WERI-Rb-1 (cell line): ENCODE data around the gene MMP19.

Experiments
- DNase-seq: peaks from one replicate; pipeline ENCODE4 v3.0.0-alpha.2; 2020
- H3K27ac ChIP-seq: fragments of 250-450 bp; sonication (Bioruptor Pico); 2 replicates; pipeline ENCODE4 v1.5.1; 2020; ENCODE audit warnings: mild to moderate bottlenecking, moderate library complexity
- H3K27me3 ChIP-seq: fragments of 250-450 bp; sonication (Bioruptor Pico); 2 replicates; pipeline ENCODE4 v1.5.1; 2021; ENCODE audit warnings: mild to moderate bottlenecking, low read depth, moderate library complexity; ENCODE audit not compliant: insufficient read depth, severe bottlenecking
- H3K36me3 ChIP-seq: fragments of 250-450 bp; sonication (Bioruptor Pico); 2 replicates; pipeline ENCODE4 v1.5.1; 2020; ENCODE audit warnings: mild to moderate bottlenecking, moderate library complexity
- H3K4me3 ChIP-seq: 2 replicates; pipeline ENCODE4 v1.5.1; 2011; ENCODE audit warnings: low read depth, mild to moderate bottlenecking, control low read depth, low read length
- H3K9me3 ChIP-seq: fragments of 250-450 bp; sonication (Bioruptor Pico); 2 replicates; pipeline ENCODE4 v1.5.1; 2021; ENCODE audit warnings: mild to moderate bottlenecking, moderate library complexity; ENCODE audit not compliant: severe bottlenecking
- CTCF ChIP-seq: IDR thresholded peaks from 2 replicates; pipeline ENCODE4 v1.5.1; 2011; ENCODE audit warnings: low read depth, mild to moderate bottlenecking, control low read depth, inconsistent platforms, low read length

MMP19 gene

GRCh38 chr12:55847033-55847432, 4.3 kb upstream of the MMP19 start:
- TF ChIP-seq CTCF = no peak
- Histone ChIP-seq H3K9me3 (no peaks in the 10 kb centered on the region), H3K4me3 (no peak overlapping the region), H3K27ac (no peak overlapping the region), H3K27me3 (no peaks in the 10 kb centered on the region), H3K36me3 (no peaks in the 10 kb centered on the region)
- no peak for DNase-seq

- no peak overlapping the region for H3K4me3 ChIP-seq
- no peak overlapping the region for H3K27ac ChIP-seq
- no peaks in the 10 kb centered on the region for H3K9me3 ChIP-seq
- DNase-seq = no peak
- no peaks in the 10 kb centered on the region for H3K36me3 ChIP-seq
- no peak for TF ChIP-seq CTCF
- no peaks in the 10 kb centered on the region for H3K27me3 ChIP-seq
Measured at GRCh38 chr12:55845785-55846496, 3.2 kb upstream of the MMP19 start.

- Histone ChIP-seq H3K4me3 (no peak overlapping the region), H3K27ac (no peak overlapping the region), H3K27me3 (no peaks in the 10 kb centered on the region), H3K9me3 (no peaks in the 10 kb centered on the region), H3K36me3 (no peaks in the 10 kb centered on the region)
- no peak for TF ChIP-seq CTCF
- DNase-seq = no peak
Measured at GRCh38 chr12:55845361-55845760, 2.6 kb upstream of the MMP19 start.

GRCh38 chr12:55844961-55845360, 2.2 kb upstream of the MMP19 start:
- Histone ChIP-seq H3K9me3 (no peaks in the 10 kb centered on the region), H3K27ac (no peak overlapping the region), H3K36me3 (no peaks in the 10 kb centered on the region), H3K4me3 (no peak overlapping the region), H3K27me3 (no peaks in the 10 kb centered on the region)
- no peak for TF ChIP-seq CTCF
- DNase-seq = no peak

- Histone ChIP-seq H3K27ac (no peak overlapping the region), H3K27me3 (no peaks in the 10 kb centered on the region), H3K4me3 (no peak overlapping the region), H3K9me3 (no peaks in the 10 kb centered on the region), H3K36me3 (no peaks in the 10 kb centered on the region)
- no peak for TF ChIP-seq CTCF
- no peak for DNase-seq
Measured at GRCh38 chr12:55843431-55843830, 695 bp upstream of the MMP19 start.

- no peak for DNase-seq
- H3K9me3 ChIP-seq = no peaks in the 10 kb centered on the region
- no peak overlapping the region for H3K27ac ChIP-seq
- no peak for TF ChIP-seq CTCF
- H3K27me3 ChIP-seq = no peaks in the 10 kb centered on the region
- no peak overlapping the region for H3K4me3 ChIP-seq
- H3K36me3 ChIP-seq = no peaks in the 10 kb centered on the region
Measured at GRCh38 chr12:55840581-55841351, 2.0 kb downstream of the MMP19 start.
